Measurements from ENCODE around the gene GNPDA2. TPM values are rescaled to one million over a fixed set of nuclear protein-coding genes. Genes with fewer than 3 reads are reported as not detected.

GNPDA2 gene
- total and polyA plus RNA-seq, 9 of the 15 experiments (the other 6 are each of a cell fraction or from before 2014, with no cell fraction given): 10.6 to 20.4 (median 13.0) TPM

GRCh38 chr4:44675366-44675765, 51.0 kb downstream of the GNPDA2 start:
- in situ Hi-C loops (cut with MboI) (no loop called here), intact Hi-C loops (cut with micrococcal nuclease) (no loop called here)
- no peaks in the 10 kb centered on the region for H3K9me1 ChIP-seq (ENCODE audit: control insufficient read depth, insufficient read depth, low read length)
- DNase-seq (ENCODE audit: extremely low read depth in 1 of 4, low spot score in 3 of 4) (peak in 2 of 4 experiments; percentile 10 to 36), FAIRE-seq (no peak), ATAC-seq (no peak)
- H3K4me3 ChIP-seq: no peak overlapping the region
- ChIA-PET CTCF (ENCODE audit: low intra/inter-chr PET ratio) (no interaction called here), POLR2A (interaction anchor here (1.4 kb wide), 1 partner anchor 9 kb away, joined by 5 read pairs; no protein-coding TSS in a partner anchor)
- H3K4me2 ChIP-seq (ENCODE audit: insufficient read depth, low read length): peak overlapping the region; percentile 42; the same call in 1 of the 2 replicates
- H3K27me3 ChIP-seq (ENCODE audit: control insufficient read depth in 2 of 2, insufficient read depth in 2 of 2, low read length in 2 of 2): no peaks in the 10 kb centered on the region
- 0 out of 4 replicates have a peak overlapping the region, but pooled peaks of 1 of the 2 experiments have one; percentile 9 for H3K9ac ChIP-seq (ENCODE audit: insufficient read depth in 1 of 2, low read depth in 2 of 2, low read length in 2 of 2)
- H3K27ac ChIP-seq (ENCODE audit: extremely low read depth, low read depth, low read length): peak overlapping the region; percentile 57
- 13% methylated on average over 5 of the region's 5 CpGs for WGBS (ENCODE audit: insufficient coverage, low coverage, missing lambda C conversion rate)
- peak overlapping the region; percentile 94 for H2AFZ ChIP-seq (ENCODE audit: low read depth, low read length)
- no TSS peak for BruUV-seq (replicated peaks)
- H3K36me3 ChIP-seq (ENCODE audit: control insufficient read depth, insufficient read depth, low read length): no peaks in the 10 kb centered on the region
- no peaks in the 10 kb centered on the region for H4K20me1 ChIP-seq (replicated peaks; ENCODE audit: control insufficient read depth, insufficient read depth, low read length)
- TF ChIP-seq RAD21 (CRISPR knock-in tag; conservative IDR thresholded peaks at IDR 0.05 in 1 of 2, IDR thresholded peaks at IDR 0.05 in 1 of 2) (no peak), CBFB (CRISPR knock-in tag; IDR thresholded peaks at IDR 0.05) (no peak), CREB3 (tag; conservative IDR thresholded peaks at IDR 0.05; ENCODE audit: low read depth) (no peak), RNF219 (CRISPR knock-in tag; IDR thresholded peaks at IDR 0.05) (no peak), BCL6 (CRISPR knock-in tag; IDR thresholded peaks at IDR 0.05) (no peak), ETS2 (tag; IDR thresholded peaks at IDR 0.05; ENCODE audit: borderline replicate concordance, poor library complexity, severe bottlenecking) (no peak), ZNF384 (IDR thresholded peaks at IDR 0.05; ENCODE audit: low read depth, low read length) (no peak), ZNF165 (CRISPR knock-in tag; IDR thresholded peaks at IDR 0.05; ENCODE audit: borderline replicate concordance) (no peak), TCF7 (IDR thresholded peaks at IDR 0.05; ENCODE audit: borderline replicate concordance) (no peak), ZNF395 (CRISPR knock-in tag; IDR thresholded peaks at IDR 0.05) (no peak), IFI16 (CRISPR knock-in tag; IDR thresholded peaks at IDR 0.05) (no peak), ZC3H8 (IDR thresholded peaks at IDR 0.05) (no peak), XRCC5 (IDR thresholded peaks at IDR 0.05; ENCODE audit: low read depth, low read length) (no peak), ETV1 (tag; conservative IDR thresholded peaks at IDR 0.05; ENCODE audit: low read depth) (no peak)
- H3K9me3 ChIP-seq (replicated peaks; ENCODE audit: control insufficient read depth, insufficient read depth, low read depth, low read length): no peaks in the 10 kb centered on the region
- H3K79me2 ChIP-seq (ENCODE audit: control insufficient read depth, insufficient read depth, low read length): peaks cover 30% of the 10 kb centered on the region
- peaks cover 0 to 13% of the 10 kb centered on the region in 2 experiments; a peak in 2 of 5 replicates for H3K4me1 ChIP-seq (replicated peaks in 1 of 2; ENCODE audit: control insufficient read depth in 2 of 2, insufficient read depth in 2 of 2, low read length in 2 of 2)

All from K562 (cell line).